B cell (primary cell): ENCODE results near the gene CDH13. TPM values are rescaled to one million over a fixed set of nuclear protein-coding genes. Genes with fewer than 3 reads are reported as not detected.

Experiments
- ATAC-seq: fragments of 200-7000 bp; cut with Tn5 transposase; one replicate; pipeline ENCODE4 v1.10.0; 2021; ENCODE audit warnings: low read depth, mild to moderate bottlenecking, moderate number of reproducible peaks, moderate library complexity
- CTCF ChIA-PET: fragments of 350-600 bp; sonication (Branson Sonifier 250); formaldehyde crosslinking; loops from one replicate; lab custom pipeline; 2021; ENCODE audit warnings: antibody characterized with exemption, inconsistent platforms; lab: Charles Lee
- POLR2A ChIA-PET: fragments of 350-600 bp; sonication (Branson Sonifier 250); formaldehyde crosslinking; loops from one replicate; lab custom pipeline; 2021; ENCODE audit warnings: antibody characterized with exemption; lab: Charles Lee
- DNase-seq: peaks from one replicate; pipeline ENCODE4 v3.0.0; 2013
- H2AFZ ChIP-seq: 2 replicates; pipeline ENCODE4 v1.6.1; 2012; ENCODE audit warnings: mild to moderate bottlenecking, low read depth, low read length; ENCODE audit not compliant: insufficient read depth, poor library complexity, severe bottlenecking
- H3K27ac ChIP-seq, 2 donors: 1 replicate in 1 of 2; 2 replicates in 1 of 2; pipeline ENCODE4 v1.5.1; 2012 to 2013; ENCODE audit warnings: low read length in 2 of 2, mild to moderate bottlenecking in 2 of 2, moderate library complexity in 1 of 2
- H3K27me3 ChIP-seq, 4 experiments: fragments of 200-600 bp in 1 of 4; sonication (generic) in 1 of 4; replicated peaks in 1 of 4; 1 replicate in 2 of 4; 2 replicates in 2 of 4; pipeline versions ENCODE4 v1.6.1 to v1.7.0; 2013 to 2016; ENCODE audit warnings: low read length in 3 of 4, mild to moderate bottlenecking in 2 of 4, mixed read lengths in 1 of 4, moderate library complexity in 1 of 4; ENCODE audit not compliant: insufficient read depth in 4 of 4, control insufficient read depth in 3 of 4; ENCODE audit errors: control extremely low read depth in 1 of 4
- H3K36me3 ChIP-seq, 2 experiments: replicated peaks in 1 of 2; 1 replicate in 1 of 2; 2 replicates in 1 of 2; pipeline versions ENCODE4 v1.6.1 to v1.7.1; 2013; ENCODE audit warnings: low read length in 1 of 2; ENCODE audit not compliant: insufficient read depth in 2 of 2, control insufficient read depth in 1 of 2; ENCODE audit errors: control extremely low read depth in 1 of 2, extremely low read depth in 1 of 2
- H3K4me1 ChIP-seq, 2 donors: fragments of 200-600 bp in 1 of 2; sonication (generic) in 1 of 2; 1 replicate in 1 of 2; 2 replicates in 1 of 2; pipeline versions ENCODE4 v1.5.1 to v1.6.1; 2013 to 2017; ENCODE audit warnings: low read length in 2 of 2; ENCODE audit not compliant: control insufficient read depth in 2 of 2, insufficient read depth in 2 of 2
- H3K4me2 ChIP-seq: replicated peaks from 2 replicates; pipeline ENCODE3; 2012; ENCODE audit warnings: mild to moderate bottlenecking, low read depth, low read length; ENCODE audit not compliant: poor library complexity, severe bottlenecking
- H3K4me3 ChIP-seq, 5 experiments: fragments of 200-600 bp in 1 of 5; sonication (generic) in 1 of 5; 1 replicate in 3 of 5; 2 replicates in 2 of 5; pipeline versions ENCODE4 v1.5.1 to v1.7.0; 2011 to 2016; ENCODE audit warnings: low read length in 4 of 5, mild to moderate bottlenecking in 4 of 5, low read depth in 2 of 5, control low read depth in 1 of 5, moderate library complexity in 1 of 5; ENCODE audit not compliant: insufficient read depth in 1 of 5; ENCODE audit errors: control extremely low read depth in 1 of 5, extremely low read depth in 1 of 5
- H3K79me2 ChIP-seq: fragments of 200-600 bp; sonication (generic); one replicate; pipeline ENCODE4 v1.6.0; 2016; ENCODE audit warnings: low read length; ENCODE audit not compliant: control insufficient read depth, insufficient read depth
- H3K9ac ChIP-seq: fragments of 200-600 bp; sonication (generic); 2 replicates; pipeline ENCODE4 v1.6.1; 2017; ENCODE audit warnings: mild to moderate bottlenecking, low read length, moderate library complexity
- H3K9me3 ChIP-seq, 3 donors: one replicate each; pipeline versions ENCODE4 v1.6.1 to v1.7.1; 2013; ENCODE audit warnings: low read length in 2 of 3; ENCODE audit not compliant: control insufficient read depth in 2 of 3, insufficient read depth in 1 of 3; ENCODE audit errors: control extremely low read depth in 1 of 3
- H4K20me1 ChIP-seq: 2 replicates; pipeline ENCODE4 v1.6.0; 2012; ENCODE audit warnings: mild to moderate bottlenecking, low read length; ENCODE audit not compliant: insufficient read depth, control insufficient read depth, poor library complexity, severe bottlenecking
- H3K27ac Mint-ChIP-seq: one replicate; pipeline ENCODE4 v1.8.0; 2021; ENCODE audit warnings: mixed read lengths
- H3K27me3 Mint-ChIP-seq: one replicate; pipeline ENCODE4 v1.8.0; 2021; ENCODE audit warnings: mixed read lengths
- H3K4me1 Mint-ChIP-seq: one replicate; pipeline ENCODE4 v1.8.0; 2021; ENCODE audit warnings: mixed read lengths
- H3K4me3 Mint-ChIP-seq: one replicate; pipeline ENCODE4 v1.8.0; 2021; ENCODE audit warnings: mixed read lengths
- H3K9me3 Mint-ChIP-seq: one replicate; pipeline ENCODE4 v1.8.0; 2022; ENCODE audit warnings: mixed read lengths; ENCODE audit not compliant: insufficient read depth
- EZH2 ChIP-seq: IDR thresholded peaks from 2 replicates; pipeline ENCODE4 v1.6.1; 2012; ENCODE audit warnings: borderline replicate concordance, low read depth, mild to moderate bottlenecking, moderate library complexity, low read length; ENCODE audit not compliant: insufficient read depth, poor library complexity, severe bottlenecking
- WGBS: methylation state at CpG from one replicate; pipeline ENCODE4 v1.1.5; 2013; ENCODE audit warnings: missing lambda C conversion rate; ENCODE audit not compliant: insufficient coverage; 5-methylcytosine and 5-hydroxymethylcytosine counted together
- intact Hi-C: fragments of 100-400 bp; cut with micrococcal nuclease; formaldehyde crosslinking; loops from one replicate; pipeline ENCODE4 v1.10.0; 2022
- polyA plus RNA-seq: library from polyadenylated mRNA; depleted of rRNA; stranded (reverse); fragments of >200 nt; gene quantifications from 2 replicates; pipeline ENCODE4 v1.2.3, GENCODE V29; 2012
- total RNA-seq, 2 donors: library from RNA; stranded (reverse); fragments of 120-200 nt in 1 of 2; gene quantifications; 1 replicate in 1 of 2; 2 replicates in 1 of 2; pipeline versions ENCODE4 v1.2.3 to v1.2.4, GENCODE V29; 2013 to 2022
- TF ChIP-seq, protein P1 (sequence below): fragments of 200-600 bp; IDR thresholded peaks from one replicate; pipeline ENCODE4 v1.8.0; 2022; ENCODE audit warnings: antibody characterized with exemption, mild to moderate bottlenecking

Gene CDH13
- total and polyA plus RNA-seq, 2 donors (not counting 1 experiment from before 2014, with no cell fraction given), result not detected

GRCh38 chr16:83271123-83271522, 644.4 kb downstream of the CDH13 start:
- no peaks in the 10 kb centered on the region for H3K9me3 ChIP-seq
- no peaks in the 10 kb centered on the region for H3K4me1 ChIP-seq
- Mint-ChIP-seq H3K27me3 (peaks cover 17% of the 10 kb centered on the region), H3K4me3 (no peak overlapping the region), H3K27ac (no peak overlapping the region), H3K9me3 (no peaks in the 10 kb centered on the region), H3K4me1 (no peaks in the 10 kb centered on the region)
- no peak overlapping the region for H3K4me3 ChIP-seq
- H3K9ac ChIP-seq, result no peak overlapping the region
- no peak for TF ChIP-seq EZH2
- TF ChIP-seq, protein P1, sequence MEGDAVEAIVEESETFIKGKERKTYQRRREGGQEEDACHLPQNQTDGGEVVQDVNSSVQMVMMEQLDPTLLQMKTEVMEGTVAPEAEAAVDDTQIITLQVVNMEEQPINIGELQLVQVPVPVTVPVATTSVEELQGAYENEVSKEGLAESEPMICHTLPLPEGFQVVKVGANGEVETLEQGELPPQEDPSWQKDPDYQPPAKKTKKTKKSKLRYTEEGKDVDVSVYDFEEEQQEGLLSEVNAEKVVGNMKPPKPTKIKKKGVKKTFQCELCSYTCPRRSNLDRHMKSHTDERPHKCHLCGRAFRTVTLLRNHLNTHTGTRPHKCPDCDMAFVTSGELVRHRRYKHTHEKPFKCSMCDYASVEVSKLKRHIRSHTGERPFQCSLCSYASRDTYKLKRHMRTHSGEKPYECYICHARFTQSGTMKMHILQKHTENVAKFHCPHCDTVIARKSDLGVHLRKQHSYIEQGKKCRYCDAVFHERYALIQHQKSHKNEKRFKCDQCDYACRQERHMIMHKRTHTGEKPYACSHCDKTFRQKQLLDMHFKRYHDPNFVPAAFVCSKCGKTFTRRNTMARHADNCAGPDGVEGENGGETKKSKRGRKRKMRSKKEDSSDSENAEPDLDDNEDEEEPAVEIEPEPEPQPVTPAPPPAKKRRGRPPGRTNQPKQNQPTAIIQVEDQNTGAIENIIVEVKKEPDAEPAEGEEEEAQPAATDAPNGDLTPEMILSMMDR, result no peak
- H3K27me3 ChIP-seq, result no peaks in the 10 kb centered on the region
- ATAC-seq, result no peak
- intact Hi-C loops, result no loop called here
- POLR2A ChIA-PET, result no interaction called here
- H4K20me1 ChIP-seq, result no peaks in the 10 kb centered on the region
- no peaks in the 10 kb centered on the region for H3K79me2 ChIP-seq
- no peaks in the 10 kb centered on the region for H3K36me3 ChIP-seq
- CTCF ChIA-PET, result no interaction called here
- H2AFZ ChIP-seq, result no peak overlapping the region
- no peak overlapping the region for H3K27ac ChIP-seq
- WGBS, result no CpG with 5 or more reads among the region's 2 CpGs
- no peak overlapping the region for H3K4me2 ChIP-seq
- no peak for DNase-seq

- no peak for ATAC-seq
- DNase-seq, result no peak
- Histone ChIP-seq H2AFZ (no peak overlapping the region), H3K9me3 (no peaks in the 10 kb centered on the region), H3K4me1 (no peaks in the 10 kb centered on the region), H3K27me3 (no peaks in the 10 kb centered on the region), H3K27ac (no peak overlapping the region), H3K79me2 (no peaks in the 10 kb centered on the region), H3K4me2 (no peak overlapping the region), H3K36me3 (no peaks in the 10 kb centered on the region), H3K4me3 (no peak overlapping the region), H4K20me1 (no peaks in the 10 kb centered on the region), H3K9ac (no peak overlapping the region)
- whole genome bisulfite sequencing, result no CpG with 5 or more reads among the region's 5 CpGs
- no peak for TF ChIP-seq EZH2
- TF ChIP-seq, protein P1, result no peak
- ChIA-PET CTCF (no interaction called here), POLR2A (no interaction called here)
- intact Hi-C loops, result no loop called here
- no peaks in the 10 kb centered on the region for H3K4me1 Mint-ChIP-seq
- H3K4me3 Mint-ChIP-seq, result no peak overlapping the region
- peaks cover 16% of the 10 kb centered on the region for H3K27me3 Mint-ChIP-seq
- H3K27ac Mint-ChIP-seq, result no peak overlapping the region
- H3K9me3 Mint-ChIP-seq, result no peaks in the 10 kb centered on the region
Observed at GRCh38 chr16:83271970-83272575, 645.3 kb downstream of the CDH13 start.
